ENCODE data around the gene KCNK7.

Gene KCNK7

GRCh38 chr11:65551572-65552387 is 43.8 kb downstream of the KCNK7 start:
- TF ChIP-seq POLR2A (IDR thresholded peaks at IDR 0.05; ENCODE audit: low read length): no peak
- peak; percentile 74 to 76 for DNase-seq

- DNase-seq: no peak
- TF ChIP-seq GATA1 (IDR thresholded peaks at IDR 0.05; ENCODE audit: low read depth, low read length): no peak
- no peak for TF ChIP-seq POLR2A (IDR thresholded peaks at IDR 0.05; ENCODE audit: low read length)
Measured at GRCh38 chr11:65549096-65549495, 46.5 kb downstream of the KCNK7 start.

- DNase-seq: no peak
- TF ChIP-seq GATA1 (IDR thresholded peaks at IDR 0.05; ENCODE audit: low read depth, low read length): no peak
- no peak for TF ChIP-seq POLR2A (IDR thresholded peaks at IDR 0.05; ENCODE audit: low read length)
Measured at GRCh38 chr11:65548395-65548794, 47.2 kb downstream of the KCNK7 start.

GRCh38 chr11:65547446-65548125 is 48.0 kb downstream of the KCNK7 start:
- TF ChIP-seq GATA1 (IDR thresholded peaks at IDR 0.05; ENCODE audit: low read depth, low read length): no peak
- no peak for TF ChIP-seq POLR2A (IDR thresholded peaks at IDR 0.05; ENCODE audit: low read length)
- no peak for DNase-seq

GRCh38 chr11:65546217-65546958 is 49.2 kb downstream of the KCNK7 start:
- DNase-seq: peak; percentile 92 to 97
- TF ChIP-seq POLR2A (IDR thresholded peaks at IDR 0.05; ENCODE audit: low read length): no peak
- TF ChIP-seq GATA1 (IDR thresholded peaks at IDR 0.05; ENCODE audit: low read depth, low read length): no peak

GRCh38 chr11:65545853-65546216 is 49.8 kb downstream of the KCNK7 start:
- no peak for DNase-seq
- TF ChIP-seq POLR2A (IDR thresholded peaks at IDR 0.05; ENCODE audit: low read length) (no peak), GATA1 (IDR thresholded peaks at IDR 0.05; ENCODE audit: low read depth, low read length) (no peak)

Data from erythroblast (primary cell).